IgD-negative memory B cell (primary cell): ENCODE results near the gene PINK1. TPM values are rescaled to one million over a fixed set of nuclear protein-coding genes. Genes with fewer than 3 reads are reported as not detected.

ENCODE experiments used
- H3K27ac Mint-ChIP-seq, 3 donors: one replicate each; pipeline ENCODE4 v1.8.0; 2020 to 2022; ENCODE audit warnings: mild to moderate bottlenecking in 3 of 3, mixed read lengths in 3 of 3, moderate library complexity in 1 of 3
- H3K27me3 Mint-ChIP-seq: one replicate; pipeline ENCODE4 v1.8.0; 2021; ENCODE audit warnings: mixed read lengths
- H3K36me3 Mint-ChIP-seq: one replicate; pipeline ENCODE4 v1.8.0; 2020; ENCODE audit warnings: mild to moderate bottlenecking, mixed read lengths
- H3K4me1 Mint-ChIP-seq, 3 donors: one replicate each; pipeline ENCODE4 v1.8.0; 2020 to 2022; ENCODE audit warnings: mixed read lengths in 3 of 3, mild to moderate bottlenecking in 1 of 3
- H3K4me3 Mint-ChIP-seq, 4 donors: one replicate each; pipeline ENCODE4 v1.8.0; 2020 to 2022; ENCODE audit warnings: mild to moderate bottlenecking in 4 of 4, mixed read lengths in 4 of 4, moderate library complexity in 3 of 4
- H3K9me3 Mint-ChIP-seq, 3 donors: one replicate each; pipeline ENCODE4 v1.8.0; 2020 to 2021; ENCODE audit warnings: mixed read lengths in 3 of 3, mild to moderate bottlenecking in 1 of 3
- polyA plus RNA-seq: library from polyadenylated mRNA; unstranded; fragments of 300-500 nt; fragmentation: Illumina TruSeq; gene quantifications from one replicate; pipeline ENCODE4 v1.2.3, GENCODE V29; 2021

The PINK1 gene
- polyA plus RNA-seq, 1 donor from 2014 or later, result 9.6 TPM

- H3K27me3 Mint-ChIP-seq, result no peaks in the 10 kb centered on the region
- no peaks in the 10 kb centered on the region for H3K9me3 Mint-ChIP-seq
- H3K4me3 Mint-ChIP-seq, result peak overlapping the region in 1 of 4 donors; percentile 75
- H3K36me3 Mint-ChIP-seq, result peaks cover 4% of the 10 kb centered on the region
- peaks cover 0 to 1% (median 1%) of the 10 kb centered on the region in 3 donors for H3K4me1 Mint-ChIP-seq
- H3K27ac Mint-ChIP-seq, result no peak overlapping the region
Measured at GRCh38 chr1:20648438-20648837, 15.2 kb downstream of the PINK1 start.

GRCh38 chr1:20648946-20649345, 15.7 kb downstream of the PINK1 start:
- Mint-ChIP-seq H3K27me3 (no peaks in the 10 kb centered on the region), H3K27ac (no peak overlapping the region), H3K4me1 (peaks cover 0 to 1% (median 1%) of the 10 kb centered on the region in 3 donors), H3K4me3 (no peak overlapping the region), H3K9me3 (no peaks in the 10 kb centered on the region), H3K36me3 (peaks cover 4% of the 10 kb centered on the region)

- peaks cover 0 to 3% (median 1%) of the 10 kb centered on the region in 3 donors for H3K4me1 Mint-ChIP-seq
- peaks cover 3% of the 10 kb centered on the region for H3K36me3 Mint-ChIP-seq
- H3K27me3 Mint-ChIP-seq, result no peaks in the 10 kb centered on the region
- no peak overlapping the region for H3K27ac Mint-ChIP-seq
- H3K9me3 Mint-ChIP-seq, result no peaks in the 10 kb centered on the region
- no peak overlapping the region for H3K4me3 Mint-ChIP-seq
Measured at GRCh38 chr1:20652300-20652699, 19.0 kb downstream of the PINK1 start.

GRCh38 chr1:20654104-20654690, 20.9 kb downstream of the PINK1 start:
- peaks cover 2 to 4% (median 2%) of the 10 kb centered on the region in 3 donors for H3K4me1 Mint-ChIP-seq
- no peak overlapping the region for H3K27ac Mint-ChIP-seq
- H3K9me3 Mint-ChIP-seq, result no peaks in the 10 kb centered on the region
- no peak overlapping the region for H3K4me3 Mint-ChIP-seq
- peaks cover 3% of the 10 kb centered on the region for H3K36me3 Mint-ChIP-seq
- no peaks in the 10 kb centered on the region for H3K27me3 Mint-ChIP-seq

- Mint-ChIP-seq H3K27ac (peak overlapping the region in 1 of 3 donors; percentile 31), H3K36me3 (peaks cover 6% of the 10 kb centered on the region), H3K4me1 (peaks cover 21 to 26% (median 21%) of the 10 kb centered on the region in 3 donors), H3K9me3 (no peaks in the 10 kb centered on the region), H3K27me3 (no peaks in the 10 kb centered on the region), H3K4me3 (peak overlapping the region in 2 of 4 donors; percentile 12 to 66)
Measured at GRCh38 chr1:20657024-20657423, 23.8 kb downstream of the PINK1 start.

GRCh38 chr1:20658166-20658915, 25.1 kb downstream of the PINK1 start:
- no peaks in the 10 kb centered on the region for H3K9me3 Mint-ChIP-seq
- peaks cover 3% of the 10 kb centered on the region for H3K36me3 Mint-ChIP-seq
- peaks cover 26 to 29% (median 28%) of the 10 kb centered on the region in 3 donors for H3K4me1 Mint-ChIP-seq
- no peaks in the 10 kb centered on the region for H3K27me3 Mint-ChIP-seq
- H3K27ac Mint-ChIP-seq, result peak overlapping the region in 1 of 3 donors; percentile 53
- peak overlapping the region in 1 of 4 donors; percentile 76 for H3K4me3 Mint-ChIP-seq

GRCh38 chr1:20660363-20660762, 27.1 kb downstream of the PINK1 start:
- H3K9me3 Mint-ChIP-seq, result no peaks in the 10 kb centered on the region
- peak overlapping the region; percentile 80 to 98 (median 98) for H3K27ac Mint-ChIP-seq
- peaks cover 3% of the 10 kb centered on the region for H3K36me3 Mint-ChIP-seq
- peak overlapping the region; percentile 98 to 100 (median 99) for H3K4me3 Mint-ChIP-seq
- peaks cover 26 to 29% (median 28%) of the 10 kb centered on the region in 3 donors for H3K4me1 Mint-ChIP-seq
- H3K27me3 Mint-ChIP-seq, result no peaks in the 10 kb centered on the region

- H3K4me1 Mint-ChIP-seq, result peaks cover 26 to 29% (median 28%) of the 10 kb centered on the region in 3 donors
- peak overlapping the region; percentile 98 to 100 (median 99) for H3K4me3 Mint-ChIP-seq
- peaks cover 3% of the 10 kb centered on the region for H3K36me3 Mint-ChIP-seq
- no peaks in the 10 kb centered on the region for H3K27me3 Mint-ChIP-seq
- no peaks in the 10 kb centered on the region for H3K9me3 Mint-ChIP-seq
- peak overlapping the region; percentile 80 to 98 (median 98) for H3K27ac Mint-ChIP-seq
Measured at GRCh38 chr1:20660847-20661206, 27.6 kb downstream of the PINK1 start.

GRCh38 chr1:20661207-20662109, 28.2 kb downstream of the PINK1 start, which contains the start of gene DDOST:
DDOST (minus strand) TSS chr1:20661369; CDS start chr1:20661350, 19 bp downstream.
- Mint-ChIP-seq H3K36me3 (peaks cover 3% of the 10 kb centered on the region), H3K4me3 (peak within 1 kb of the TSS; percentile 98 to 100 (median 99)), H3K27me3 (no peaks in the 10 kb centered on the region), H3K4me1 (peaks cover 26 to 29% (median 28%) of the 10 kb centered on the region in 3 donors), H3K9me3 (no peaks in the 10 kb centered on the region), H3K27ac (peak within 1 kb of the TSS; percentile 80 to 98 (median 98))

- Mint-ChIP-seq H3K27me3 (peaks cover 2% of the 10 kb centered on the region), H3K27ac (peak overlapping the region; percentile 80 to 98 (median 98)), H3K9me3 (no peaks in the 10 kb centered on the region), H3K4me1 (peaks cover 26 to 30% (median 28%) of the 10 kb centered on the region in 3 donors), H3K4me3 (peak overlapping the region; percentile 98 to 100 (median 99)), H3K36me3 (peaks cover 3% of the 10 kb centered on the region)
Measured at GRCh38 chr1:20662110-20662475, 28.8 kb downstream of the PINK1 start.

- peak overlapping the region in 1 of 4 donors; percentile 100 for H3K4me3 Mint-ChIP-seq
- H3K27me3 Mint-ChIP-seq, result peaks cover 2% of the 10 kb centered on the region
- H3K4me1 Mint-ChIP-seq, result peaks cover 26 to 30% (median 28%) of the 10 kb centered on the region in 3 donors
- no peaks in the 10 kb centered on the region for H3K9me3 Mint-ChIP-seq
- H3K36me3 Mint-ChIP-seq, result peaks cover 3% of the 10 kb centered on the region
- H3K27ac Mint-ChIP-seq, result no peak overlapping the region
Measured at GRCh38 chr1:20663365-20663764, 30.1 kb downstream of the PINK1 start.

GRCh38 chr1:20663969-20664715, 30.9 kb downstream of the PINK1 start:
- Mint-ChIP-seq H3K27ac (no peak overlapping the region), H3K4me1 (peaks cover 25 to 29% (median 27%) of the 10 kb centered on the region in 3 donors), H3K4me3 (peak overlapping the region in 1 of 4 donors; percentile 100), H3K27me3 (peaks cover 2% of the 10 kb centered on the region), H3K36me3 (peaks cover 3% of the 10 kb centered on the region), H3K9me3 (no peaks in the 10 kb centered on the region)

GRCh38 chr1:20665726-20666125, 32.5 kb downstream of the PINK1 start:
- Mint-ChIP-seq H3K4me1 (peaks cover 10 to 13% (median 12%) of the 10 kb centered on the region in 3 donors), H3K36me3 (no peaks in the 10 kb centered on the region), H3K9me3 (no peaks in the 10 kb centered on the region), H3K27me3 (peaks cover 2% of the 10 kb centered on the region), H3K4me3 (peak overlapping the region in 1 of 4 donors; percentile 35), H3K27ac (no peak overlapping the region)

GRCh38 chr1:20666146-20666545, 32.9 kb downstream of the PINK1 start:
- Mint-ChIP-seq H3K27ac (no peak overlapping the region), H3K9me3 (no peaks in the 10 kb centered on the region), H3K4me3 (no peak overlapping the region), H3K36me3 (no peaks in the 10 kb centered on the region), H3K27me3 (peaks cover 2% of the 10 kb centered on the region), H3K4me1 (peaks cover 10% of the 10 kb centered on the region in 3 donors)
